Measurements from ENCODE around the gene DDRGK1.

- TF ChIP-seq CTCF (IDR thresholded peaks at IDR 0.05; ENCODE audit: poor library complexity) (no peak), EZH2 (IDR thresholded peaks at IDR 0.05; ENCODE audit: borderline replicate concordance) (no peak)
Observed at GRCh38 chr20:3164043-3164762, 40.3 kb downstream of the DDRGK1 start.
